Measurements from ENCODE around the gene EIF3CL. TPM values are rescaled to one million over a fixed set of nuclear protein-coding genes. Genes with fewer than 3 reads are reported as not detected.
"Not testable (repeated sequence)": the region's sequence is repeated elsewhere in the genome, so short reads cannot be mapped to it uniquely, and the experiment has no call there.

The EIF3CL gene
- polyA plus RNA-seq, 1 of the 3 experiments (the other 2 are of a cell fraction), result 196 TPM

- H3K9me2 ChIP-seq; H3K9me3 ChIP-seq; H3K36me3 ChIP-seq (replicated peaks in 1 of 2; ENCODE audit: control insufficient read depth in 1 of 2, insufficient read depth in 2 of 2, low read length in 1 of 2); H3F3A ChIP-seq (replicated peaks; ENCODE audit: insufficient read depth); H4K20me1 ChIP-seq (ENCODE audit: insufficient read depth); H3K27me3 ChIP-seq (ENCODE audit: insufficient read depth); H3K9ac ChIP-seq; POLR2A ChIA-PET; H3K4me1 ChIP-seq (ENCODE audit: control insufficient read depth in 1 of 2, insufficient read depth in 2 of 2, low read depth in 1 of 2, low read length in 1 of 2); H3K79me2 ChIP-seq (ENCODE audit: insufficient read depth); CTCF ChIA-PET; H2AFZ ChIP-seq (ENCODE audit: low read depth); DNase-seq; H3K4me2 ChIP-seq; H3K4me3 ChIP-seq (ENCODE audit: low read depth in 2 of 2, low read length in 1 of 2); H3K27ac ChIP-seq (ENCODE audit: low read depth in 2 of 2, low read length in 1 of 2): not testable (repeated sequence)
- 52% methylated on average over 3 of the region's 6 CpGs for WGBS (ENCODE audit: low lambda C conversion rate)
Measured at GRCh38 chr16:28332632-28333031, 71.0 kb downstream of the EIF3CL start.

- H3K27ac ChIP-seq (ENCODE audit: low read depth in 2 of 2, low read length in 1 of 2); H3K9ac ChIP-seq; H2AFZ ChIP-seq (ENCODE audit: low read depth); H3K4me3 ChIP-seq (ENCODE audit: low read depth in 2 of 2, low read length in 1 of 2); H3K79me2 ChIP-seq (ENCODE audit: insufficient read depth); H3K4me1 ChIP-seq (ENCODE audit: control insufficient read depth in 1 of 2, insufficient read depth in 2 of 2, low read depth in 1 of 2, low read length in 1 of 2); H3K27me3 ChIP-seq (ENCODE audit: insufficient read depth); POLR2A ChIA-PET; H4K20me1 ChIP-seq (ENCODE audit: insufficient read depth); H3F3A ChIP-seq (replicated peaks; ENCODE audit: insufficient read depth); DNase-seq; H3K36me3 ChIP-seq (replicated peaks in 1 of 2; ENCODE audit: control insufficient read depth in 1 of 2, insufficient read depth in 2 of 2, low read length in 1 of 2); H3K9me3 ChIP-seq; H3K9me2 ChIP-seq; H3K4me2 ChIP-seq: not testable (repeated sequence)
- CTCF ChIA-PET, result interaction anchor here (1.3 kb wide), 1 partner anchor 12 kb away, joined by 3 read pairs; no protein-coding TSS in a partner anchor
- 72% methylated on average over 2 of the region's 2 CpGs for WGBS (ENCODE audit: low lambda C conversion rate)
Measured at GRCh38 chr16:28330981-28331380, 72.7 kb downstream of the EIF3CL start.

- DNase-seq; H3K36me3 ChIP-seq (replicated peaks in 1 of 2; ENCODE audit: control insufficient read depth in 1 of 2, insufficient read depth in 2 of 2, low read length in 1 of 2); H3K9me2 ChIP-seq; POLR2A ChIA-PET; H3F3A ChIP-seq (replicated peaks; ENCODE audit: insufficient read depth); H2AFZ ChIP-seq (ENCODE audit: low read depth); H3K4me1 ChIP-seq (ENCODE audit: control insufficient read depth in 1 of 2, insufficient read depth in 2 of 2, low read depth in 1 of 2, low read length in 1 of 2); H3K9me3 ChIP-seq; H3K9ac ChIP-seq; H3K79me2 ChIP-seq (ENCODE audit: insufficient read depth); H3K27ac ChIP-seq (ENCODE audit: low read depth in 2 of 2, low read length in 1 of 2); H3K4me2 ChIP-seq; H4K20me1 ChIP-seq (ENCODE audit: insufficient read depth); H3K4me3 ChIP-seq (ENCODE audit: low read depth in 2 of 2, low read length in 1 of 2); H3K27me3 ChIP-seq (ENCODE audit: insufficient read depth): not testable (repeated sequence)
- 71% methylated on average over 3 of the region's 9 CpGs for WGBS (ENCODE audit: low lambda C conversion rate)
- CTCF ChIA-PET, result interaction anchor here (1.3 kb wide), 1 partner anchor 12 kb away, joined by 3 read pairs; no protein-coding TSS in a partner anchor
Measured at GRCh38 chr16:28330232-28330631, 73.4 kb downstream of the EIF3CL start.

Small RNA genes lying within 50 kb of the gene (small RNA-seq; reads per million reads assigned to genes)
- 0 reads per million in 7 experiments for gene AC138904.2
- 0 reads per million in 7 experiments for gene MIR6862-1

Other genes with a start within 250 kb of the EIF3CL start
- gene XPO6, start 191.9 kb downstream of the EIF3CL start, polyA plus RNA-seq (2012; rRNA removed), result 97.1 and 118 TPM in 2 replicates
- gene SBK1, start 111.3 kb downstream of the EIF3CL start, polyA plus RNA-seq (2012; rRNA removed), result 0.36 and 0.55 TPM in 2 replicates
- gene NPIPB6, start 40.3 kb downstream of the EIF3CL start, polyA plus RNA-seq (2012; rRNA removed), result 0.35 and 0.50 TPM in 2 replicates
- gene NPIPB7, start 68.5 kb upstream of the EIF3CL start, polyA plus RNA-seq (2012; rRNA removed), result 0.13 TPM in 1 of 2 replicates, not detected in the other
- gene CLN3, start 88.2 kb upstream of the EIF3CL start, polyA plus RNA-seq (2012; rRNA removed), result 17.3 and 18.5 TPM in 2 replicates
- 0.03 TPM in 1 of 2 replicates, not detected in the other for gene APOBR, start 90.8 kb upstream of the EIF3CL start, polyA plus RNA-seq (2012; rRNA removed)
- not detected in 2 replicates for gene IL27, start 103.0 kb upstream of the EIF3CL start, polyA plus RNA-seq (2012; rRNA removed)
- gene NUPR1, start 135.1 kb upstream of the EIF3CL start, polyA plus RNA-seq (2012; rRNA removed), result 0.61 and 1.1 TPM in 2 replicates
- gene SGF29, start 150.1 kb upstream of the EIF3CL start, polyA plus RNA-seq (2012; rRNA removed), result 3.3 and 4.6 TPM in 2 replicates
- 0.07 TPM in 1 of 2 replicates, not detected in the other for gene SULT1A2, start 193.2 kb upstream of the EIF3CL start, polyA plus RNA-seq (2012; rRNA removed)
- gene SULT1A1, start 206.2 kb upstream of the EIF3CL start, polyA plus RNA-seq (2012; rRNA removed), result 0.13 and 0.21 TPM in 2 replicates
- gene NPIPB8, start 234.2 kb upstream of the EIF3CL start, polyA plus RNA-seq (2012; rRNA removed), result 0.24 TPM in 1 of 2 replicates, not detected in the other